ENCODE measurements around the gene EFHC1.

GRCh38 chr6:52523378-52524142 lies 103.4 kb downstream of the EFHC1 start:
- TF ChIP-seq POLR2A (IDR thresholded peaks at IDR 0.05) (no peak), POLR2AphosphoS5 (IDR thresholded peaks at IDR 0.05) (no peak)
- TF ChIP-seq, protein P1, sequence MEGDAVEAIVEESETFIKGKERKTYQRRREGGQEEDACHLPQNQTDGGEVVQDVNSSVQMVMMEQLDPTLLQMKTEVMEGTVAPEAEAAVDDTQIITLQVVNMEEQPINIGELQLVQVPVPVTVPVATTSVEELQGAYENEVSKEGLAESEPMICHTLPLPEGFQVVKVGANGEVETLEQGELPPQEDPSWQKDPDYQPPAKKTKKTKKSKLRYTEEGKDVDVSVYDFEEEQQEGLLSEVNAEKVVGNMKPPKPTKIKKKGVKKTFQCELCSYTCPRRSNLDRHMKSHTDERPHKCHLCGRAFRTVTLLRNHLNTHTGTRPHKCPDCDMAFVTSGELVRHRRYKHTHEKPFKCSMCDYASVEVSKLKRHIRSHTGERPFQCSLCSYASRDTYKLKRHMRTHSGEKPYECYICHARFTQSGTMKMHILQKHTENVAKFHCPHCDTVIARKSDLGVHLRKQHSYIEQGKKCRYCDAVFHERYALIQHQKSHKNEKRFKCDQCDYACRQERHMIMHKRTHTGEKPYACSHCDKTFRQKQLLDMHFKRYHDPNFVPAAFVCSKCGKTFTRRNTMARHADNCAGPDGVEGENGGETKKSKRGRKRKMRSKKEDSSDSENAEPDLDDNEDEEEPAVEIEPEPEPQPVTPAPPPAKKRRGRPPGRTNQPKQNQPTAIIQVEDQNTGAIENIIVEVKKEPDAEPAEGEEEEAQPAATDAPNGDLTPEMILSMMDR (IDR thresholded peaks at IDR 0.05 in 8 of 11, conservative IDR thresholded peaks at IDR 0.05 in 3 of 11), result no peak
